Melanocyte of skin (primary cell): ENCODE results near the gene TLK1. TPM values are rescaled to one million over a fixed set of nuclear protein-coding genes. Genes with fewer than 3 reads are reported as not detected.

Source experiments
- total RNA-seq, 2 donors: library from RNA; depleted of rRNA; stranded (reverse); fragments of >200 nt; gene quantifications; 2 replicates each; pipeline ENCODE4 v1.2.3, GENCODE V29; 2012

Gene TLK1
- total RNA-seq = 10 to 100 TPM in 1 of 2 donors, 1 to 10 TPM in 1; 9.7 to 15.1 TPM

GRCh38 chr2:171160119-171160955 lies at the start of gene TLK1:
Gene TLK1, minus strand, starts transcription at chr2:171160893. Its CDS starts 465 bp downstream, at chr2:171160428.

Other genes starting within 250 kb of the TLK1 start
- gene GORASP2, start 231.6 kb downstream of the TLK1 start, total RNA-seq = 10 to 100 TPM; 26.8 to 40.3 TPM